Suprapubic skin (tissue), 4 donors: ENCODE results near the gene UNC5CL. TPM values are rescaled to one million over a fixed set of nuclear protein-coding genes. Genes with fewer than 3 reads are reported as not detected.

Experiments used
- DNase-seq, 2 donors: peaks; one replicate each; pipeline ENCODE4 v3.0.0-alpha.2; 2019; ENCODE audit warnings: low spot score in 2 of 2
- H3K27ac ChIP-seq: fragments of 200-600 bp; sonication (generic); one replicate; pipeline ENCODE4 v1.5.1; 2019
- H3K27me3 ChIP-seq: fragments of 200-600 bp; sonication (generic); one replicate; pipeline ENCODE4 v1.5.1; 2019
- H3K36me3 ChIP-seq: fragments of 200-600 bp; sonication (generic); one replicate; pipeline ENCODE4 v1.5.1; 2019
- H3K4me1 ChIP-seq: fragments of 200-600 bp; sonication (generic); one replicate; pipeline ENCODE4 v1.5.1; 2019
- H3K4me3 ChIP-seq: fragments of 200-600 bp; sonication (generic); one replicate; pipeline ENCODE4 v1.5.1; 2019; ENCODE audit warnings: mild to moderate bottlenecking
- H3K9me3 ChIP-seq: fragments of 200-600 bp; sonication (generic); one replicate; pipeline ENCODE4 v1.5.1; 2019
- CTCF ChIP-seq, 2 donors: fragments of 200-600 bp in 1 of 2; fragments of 450-650 bp in 1 of 2; sonication (generic) in 1 of 2; IDR thresholded peaks; one replicate each; pipeline ENCODE4 v1.5.1; 2016 to 2019; ENCODE audit warnings: antibody characterized with exemption in 2 of 2, mild to moderate bottlenecking in 1 of 2, moderate library complexity in 1 of 2
- EP300 ChIP-seq: sonication (generic); formaldehyde crosslinking; IDR thresholded peaks from one replicate; pipeline ENCODE4 v1.6.1; 2017; ENCODE audit warnings: antibody characterized with exemption
- POLR2A ChIP-seq, 2 donors: fragments of 450-650 bp; IDR thresholded peaks; one replicate each; pipeline ENCODE4 v1.6.1; 2017; ENCODE audit warnings: antibody characterized with exemption in 2 of 2, mild to moderate bottlenecking in 2 of 2, moderate library complexity in 2 of 2
- POLR2AphosphoS5 ChIP-seq, 3 donors: sonication (generic); formaldehyde crosslinking; IDR thresholded peaks; one replicate each; pipeline ENCODE4 v1.6.1; 2017; ENCODE audit warnings: antibody characterized with exemption in 3 of 3
- WGBS: methylation state at CpG from one replicate; pipeline ENCODE4 v1.1.5; 2018; 5-methylcytosine and 5-hydroxymethylcytosine counted together
- total RNA-seq, 4 donors: library from RNA; depleted of rRNA; stranded (reverse); fragments of >200 nt; gene quantifications; one replicate each; pipeline ENCODE4 v1.1.0, GENCODE V29; 2016

The UNC5CL gene
- total RNA-seq, 4 donors from 2014 or later: 0.19 to 6.9 (median 1.4) TPM

DNA sequence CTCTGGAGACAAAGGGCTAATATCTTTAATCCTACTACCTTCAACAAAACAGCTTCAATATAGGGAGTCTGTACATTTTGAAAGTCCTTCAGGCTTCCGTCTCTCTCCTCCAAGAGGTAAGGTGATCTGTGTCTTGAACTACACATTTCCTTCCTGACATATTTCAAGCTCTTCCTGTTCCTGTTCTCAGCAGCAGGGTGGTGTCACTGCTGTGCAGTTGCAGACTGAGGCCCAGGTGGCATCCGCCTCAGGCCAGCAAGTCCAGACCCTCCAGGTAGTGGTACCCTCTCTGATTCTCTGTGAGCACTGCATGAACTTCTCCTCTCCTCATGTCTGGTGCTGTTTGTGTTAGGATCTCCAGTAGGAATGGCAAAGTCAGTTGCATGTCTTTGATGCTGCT lies 41.6 kb upstream of the UNC5CL start:
- Histone ChIP-seq H3K4me1 (peaks cover 25% of the 10 kb centered on the region), H3K9me3 (no peaks in the 10 kb centered on the region), H3K27ac (no peak overlapping the region), H3K4me3 (no peak overlapping the region), H3K36me3 (peaks cover 51% of the 10 kb centered on the region), H3K27me3 (no peaks in the 10 kb centered on the region)
- WGBS: 88% methylated on average over 2 of the region's 2 CpGs
- TF ChIP-seq CTCF (IDR thresholded peaks at IDR 0.05) (no peak), POLR2AphosphoS5 (IDR thresholded peaks at IDR 0.05) (no peak), EP300 (no peak), POLR2A (IDR thresholded peaks at IDR 0.05) (no peak)
- DNase-seq: no peak

GRCh38 chr6:41079080-41079479 lies 40.1 kb upstream of the UNC5CL start:
- Histone ChIP-seq H3K27ac (no peak overlapping the region), H3K27me3 (no peaks in the 10 kb centered on the region), H3K4me3 (no peak overlapping the region), H3K9me3 (no peaks in the 10 kb centered on the region), H3K36me3 (peaks cover 35% of the 10 kb centered on the region), H3K4me1 (peaks cover 40% of the 10 kb centered on the region)
- TF ChIP-seq POLR2A (IDR thresholded peaks at IDR 0.05): no peak
- no peak for DNase-seq
- 87% methylated on average over 1 of the region's 1 CpG for WGBS

DNA sequence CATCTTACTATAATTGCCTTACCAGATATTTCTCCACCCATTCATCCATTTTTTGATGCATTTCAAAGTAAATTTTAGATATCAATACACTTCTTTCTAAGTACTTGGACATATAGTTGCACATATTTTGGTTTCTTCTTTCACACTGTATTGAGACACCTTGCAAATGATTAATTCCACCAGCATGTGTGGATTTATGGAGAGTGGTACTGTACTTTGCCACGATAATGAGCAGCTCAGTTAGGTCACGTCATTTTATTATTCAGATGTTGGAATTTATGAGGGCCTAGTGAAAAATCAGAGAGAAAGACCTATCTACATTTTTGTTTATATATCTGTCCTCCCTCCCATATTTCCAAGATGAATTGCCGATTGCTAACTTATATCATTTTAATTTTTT lies 39.1 kb upstream of the UNC5CL start:
- peaks cover 27% of the 10 kb centered on the region for H3K36me3 ChIP-seq
- WGBS: 88% methylated on average over 3 of the region's 3 CpGs
- no peak overlapping the region for H3K4me3 ChIP-seq
- H3K27ac ChIP-seq: no peak overlapping the region
- peaks cover 43% of the 10 kb centered on the region for H3K4me1 ChIP-seq
- no peaks in the 10 kb centered on the region for H3K27me3 ChIP-seq
- TF ChIP-seq POLR2A (IDR thresholded peaks at IDR 0.05) (no peak), POLR2AphosphoS5 (IDR thresholded peaks at IDR 0.05) (no peak), EP300 (no peak), CTCF (IDR thresholded peaks at IDR 0.05) (no peak)
- no peak for DNase-seq
- H3K9me3 ChIP-seq: no peaks in the 10 kb centered on the region

DNA sequence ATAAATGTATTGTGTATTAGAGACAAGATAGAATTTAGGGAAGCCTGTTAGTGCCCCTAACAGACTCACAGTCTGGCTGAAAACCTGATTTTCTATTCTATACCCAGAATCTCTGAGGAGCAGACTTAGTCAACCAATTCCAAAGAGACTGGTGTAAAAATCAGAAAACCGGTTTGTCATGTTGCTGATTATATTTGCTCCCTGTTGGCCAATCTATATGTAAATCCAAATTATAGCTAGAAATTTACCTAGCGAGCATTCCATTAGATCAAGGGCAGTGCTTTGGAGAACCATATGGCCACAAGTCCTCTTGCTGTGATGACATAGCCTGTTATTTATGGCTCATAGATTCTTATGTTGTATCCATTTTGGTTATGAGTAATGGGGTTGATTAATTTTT lies 38.5 kb upstream of the UNC5CL start:
- no peaks in the 10 kb centered on the region for H3K27me3 ChIP-seq
- no peak for DNase-seq
- TF ChIP-seq CTCF (IDR thresholded peaks at IDR 0.05) (no peak), EP300 (no peak), POLR2A (IDR thresholded peaks at IDR 0.05) (no peak), POLR2AphosphoS5 (IDR thresholded peaks at IDR 0.05) (no peak)
- peaks cover 27% of the 10 kb centered on the region for H3K36me3 ChIP-seq
- peaks cover 43% of the 10 kb centered on the region for H3K4me1 ChIP-seq
- H3K4me3 ChIP-seq: no peak overlapping the region
- 66% methylated on average over 2 of the region's 2 CpGs for WGBS
- H3K27ac ChIP-seq: no peak overlapping the region
- no peaks in the 10 kb centered on the region for H3K9me3 ChIP-seq

GRCh38 chr6:41075651-41076626 lies 36.9 kb upstream of the UNC5CL start:
- DNase-seq: no peak
- TF ChIP-seq POLR2A (IDR thresholded peaks at IDR 0.05): no peak
- TF ChIP-seq CTCF (IDR thresholded peaks at IDR 0.05): no peak
- TF ChIP-seq EP300: no peak
- no peak for TF ChIP-seq POLR2AphosphoS5 (IDR thresholded peaks at IDR 0.05)
- Histone ChIP-seq H3K27me3 (no peaks in the 10 kb centered on the region), H3K36me3 (peaks cover 18% of the 10 kb centered on the region), H3K4me1 (peaks cover 47% of the 10 kb centered on the region), H3K4me3 (no peak overlapping the region), H3K27ac (no peak overlapping the region), H3K9me3 (no peaks in the 10 kb centered on the region)
- WGBS: 75% methylated on average over 4 of the region's 4 CpGs
